GM21528 (cell line): ENCODE data around the gene ACTA2.
"Not testable (repeated sequence)": the region's sequence is repeated elsewhere in the genome, so short reads cannot be mapped to it uniquely, and the experiment has no call there.

Experiments used
- ATAC-seq: cut with Tn5 transposase; IDR thresholded peaks from one replicate; pipeline ENCODE4 v1.9.1; 2021; ENCODE audit warnings: mild to moderate bottlenecking, moderate library complexity; ENCODE audit not compliant: unreplicated experiment, low FRiP score

Gene ACTA2

GRCh38 chr10:88954458-88955083 is 2.0 kb upstream of the ACTA2 start:
- no peak for ATAC-seq

- no peak for ATAC-seq
Observed at GRCh38 chr10:88953662-88954061, 1.1 kb upstream of the ACTA2 start.

GRCh38 chr10:88949912-88950837 is 2.4 kb downstream of the ACTA2 start:
- ATAC-seq = no peak

- no peak for ATAC-seq
Observed at GRCh38 chr10:88949051-88949450, 3.5 kb downstream of the ACTA2 start.

GRCh38 chr10:88946965-88947590 is 5.5 kb downstream of the ACTA2 start:
- ATAC-seq = no peak

GRCh38 chr10:88946200-88946599 is 6.4 kb downstream of the ACTA2 start:
- no peak for ATAC-seq

- ATAC-seq = no peak
Observed at GRCh38 chr10:88944813-88945212, 7.8 kb downstream of the ACTA2 start.

- no peak for ATAC-seq
Observed at GRCh38 chr10:88943778-88944177, 8.8 kb downstream of the ACTA2 start.

- ATAC-seq = no peak
Observed at GRCh38 chr10:88941026-88941425, 11.5 kb downstream of the ACTA2 start.

GRCh38 chr10:88938938-88939337 is 13.6 kb downstream of the ACTA2 start:
- ATAC-seq = no peak

GRCh38 chr10:88938039-88938438 is 14.5 kb downstream of the ACTA2 start:
- ATAC-seq = no peak

GRCh38 chr10:88936656-88937055 is 15.9 kb downstream of the ACTA2 start:
- ATAC-seq = no peak

- ATAC-seq = no peak
Observed at GRCh38 chr10:88934900-88935672, 17.5 kb downstream of the ACTA2 start.

GRCh38 chr10:88933564-88933963 is 19.0 kb downstream of the ACTA2 start:
- ATAC-seq = no peak

- no peak for ATAC-seq
Observed at GRCh38 chr10:88932539-88933256, 19.9 kb downstream of the ACTA2 start.

GRCh38 chr10:88932029-88932428 is 20.5 kb downstream of the ACTA2 start:
- ATAC-seq = not testable (repeated sequence)

GRCh38 chr10:88931548-88931947 is 21.0 kb downstream of the ACTA2 start:
- ATAC-seq = no peak

GRCh38 chr10:88928254-88928653 is 24.3 kb downstream of the ACTA2 start:
- no peak for ATAC-seq

GRCh38 chr10:88927416-88927690 is 25.2 kb downstream of the ACTA2 start:
- no peak for ATAC-seq
